Epithelial cell of esophagus (primary cell): ENCODE results near the gene LHX4.

ENCODE experiments used
- DNase-seq: peaks from one replicate; pipeline ENCODE4 v3.0.0; 2010; ENCODE audit warnings: low read depth
- H3K4me3 ChIP-seq: 2 replicates; pipeline ENCODE4 v1.5.1; 2011; ENCODE audit warnings: mild to moderate bottlenecking, low read length, control low read depth
- TF ChIP-seq, protein P1 (sequence below): IDR thresholded peaks from 2 replicates; pipeline ENCODE4 v1.5.1; 2011; ENCODE audit warnings: low read depth, mild to moderate bottlenecking, low read length, control low read depth, inconsistent platforms; ENCODE audit not compliant: insufficient read depth; ENCODE audit errors: missing control alignments

LHX4 gene

DNA sequence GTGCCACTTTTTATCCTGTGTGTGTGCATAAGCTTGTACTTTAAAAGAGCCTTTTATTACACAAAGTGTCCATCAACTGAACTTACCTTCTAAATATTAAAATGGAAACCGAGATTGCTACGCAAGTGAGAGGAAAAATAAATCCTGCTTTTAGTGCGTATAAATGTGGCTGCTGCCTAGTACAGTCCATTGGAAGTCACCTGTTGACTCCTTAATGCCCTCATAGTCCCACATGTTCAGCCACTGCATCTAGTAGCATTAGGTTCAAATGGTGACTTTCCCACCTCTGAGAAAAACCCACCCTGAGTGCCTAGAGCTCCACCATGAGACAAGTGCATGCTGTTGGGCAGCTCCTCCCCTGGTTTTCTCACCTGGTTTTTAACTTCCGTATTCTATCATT lies 53.0 kb downstream of the LHX4 start:
- H3K4me3 ChIP-seq: no peak overlapping the region
- TF ChIP-seq, protein P1, sequence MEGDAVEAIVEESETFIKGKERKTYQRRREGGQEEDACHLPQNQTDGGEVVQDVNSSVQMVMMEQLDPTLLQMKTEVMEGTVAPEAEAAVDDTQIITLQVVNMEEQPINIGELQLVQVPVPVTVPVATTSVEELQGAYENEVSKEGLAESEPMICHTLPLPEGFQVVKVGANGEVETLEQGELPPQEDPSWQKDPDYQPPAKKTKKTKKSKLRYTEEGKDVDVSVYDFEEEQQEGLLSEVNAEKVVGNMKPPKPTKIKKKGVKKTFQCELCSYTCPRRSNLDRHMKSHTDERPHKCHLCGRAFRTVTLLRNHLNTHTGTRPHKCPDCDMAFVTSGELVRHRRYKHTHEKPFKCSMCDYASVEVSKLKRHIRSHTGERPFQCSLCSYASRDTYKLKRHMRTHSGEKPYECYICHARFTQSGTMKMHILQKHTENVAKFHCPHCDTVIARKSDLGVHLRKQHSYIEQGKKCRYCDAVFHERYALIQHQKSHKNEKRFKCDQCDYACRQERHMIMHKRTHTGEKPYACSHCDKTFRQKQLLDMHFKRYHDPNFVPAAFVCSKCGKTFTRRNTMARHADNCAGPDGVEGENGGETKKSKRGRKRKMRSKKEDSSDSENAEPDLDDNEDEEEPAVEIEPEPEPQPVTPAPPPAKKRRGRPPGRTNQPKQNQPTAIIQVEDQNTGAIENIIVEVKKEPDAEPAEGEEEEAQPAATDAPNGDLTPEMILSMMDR: no peak

DNA sequence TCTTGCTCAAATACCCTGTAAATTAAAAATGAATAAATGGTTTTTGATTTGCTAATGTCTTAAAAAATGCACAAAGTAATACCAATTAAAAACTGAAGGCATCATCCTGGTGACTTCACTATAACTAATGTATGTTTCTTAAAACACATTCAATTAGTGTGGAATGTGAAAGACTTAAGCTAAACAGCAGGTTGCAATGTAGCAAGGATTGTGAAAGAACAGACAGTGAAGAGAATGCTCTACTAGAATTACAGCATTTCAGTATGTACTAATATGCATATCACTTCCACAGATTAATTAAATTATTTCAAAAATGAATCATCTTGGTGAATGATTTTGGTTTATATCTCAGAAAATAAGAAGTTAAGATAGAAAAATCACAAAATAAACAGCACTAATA lies 56.4 kb downstream of the LHX4 start:
- TF ChIP-seq, protein P1: no peak
- no peak overlapping the region for H3K4me3 ChIP-seq
- DNase-seq: no peak

More for the DNA sequence above, 53.0 kb downstream of the LHX4 start:
- no peak for DNase-seq

DNA sequence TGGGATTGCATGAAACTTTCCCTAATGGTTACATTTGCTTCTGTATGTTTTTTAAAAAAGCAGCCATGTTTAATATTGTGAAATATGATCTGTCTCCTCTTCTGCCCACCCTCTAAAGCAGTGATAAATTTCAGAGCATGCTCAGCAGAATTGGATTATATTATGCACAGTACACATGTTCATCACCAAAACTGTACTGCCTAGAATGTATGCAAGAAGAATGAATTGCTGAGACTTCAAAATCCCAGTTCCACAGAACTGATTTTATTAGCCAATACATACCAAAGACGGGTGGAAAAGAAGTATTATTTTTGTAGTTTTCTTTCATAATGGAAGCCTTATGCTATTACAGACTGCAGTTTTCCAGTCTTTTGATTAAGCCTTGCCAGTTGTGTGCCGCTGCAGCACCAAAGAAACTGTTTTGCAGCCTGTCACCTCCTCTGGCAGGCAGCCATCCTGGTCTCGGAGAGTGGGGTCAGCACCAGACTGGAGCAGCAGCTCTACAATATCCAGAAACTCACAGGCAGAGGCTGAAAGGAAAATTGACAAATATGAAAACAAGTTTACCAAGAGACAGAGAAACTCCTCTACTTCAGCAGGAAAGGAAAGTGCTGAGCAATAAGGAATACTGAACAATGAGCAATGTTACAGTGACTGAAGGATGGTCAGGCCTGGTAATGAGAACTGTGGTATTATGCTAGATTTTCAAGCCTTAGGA lies 58.1 kb downstream of the LHX4 start:
- no peak overlapping the region for H3K4me3 ChIP-seq
- TF ChIP-seq, protein P1: no peak
- no peak for DNase-seq

DNA sequence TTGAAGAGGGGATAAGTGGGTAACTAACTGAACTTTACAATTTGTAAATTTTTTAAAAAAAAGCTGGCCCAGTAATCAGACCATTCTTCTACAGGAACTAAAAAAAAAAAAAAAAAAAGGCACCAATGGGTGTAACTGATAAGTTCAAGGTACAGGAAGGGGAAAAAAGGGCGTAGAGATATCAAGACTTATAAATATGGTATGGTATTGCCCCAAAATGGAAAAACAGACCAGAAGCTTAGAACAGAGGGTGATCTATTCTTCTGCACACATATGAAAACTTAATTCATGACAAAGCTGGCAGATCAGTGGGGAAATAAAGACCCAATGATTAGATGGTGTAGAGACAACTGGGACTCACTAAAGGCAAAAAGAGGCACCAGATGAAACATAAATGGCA lies 58.9 kb downstream of the LHX4 start:
- no peak overlapping the region for H3K4me3 ChIP-seq
- TF ChIP-seq, protein P1: no peak
- no peak for DNase-seq

DNA sequence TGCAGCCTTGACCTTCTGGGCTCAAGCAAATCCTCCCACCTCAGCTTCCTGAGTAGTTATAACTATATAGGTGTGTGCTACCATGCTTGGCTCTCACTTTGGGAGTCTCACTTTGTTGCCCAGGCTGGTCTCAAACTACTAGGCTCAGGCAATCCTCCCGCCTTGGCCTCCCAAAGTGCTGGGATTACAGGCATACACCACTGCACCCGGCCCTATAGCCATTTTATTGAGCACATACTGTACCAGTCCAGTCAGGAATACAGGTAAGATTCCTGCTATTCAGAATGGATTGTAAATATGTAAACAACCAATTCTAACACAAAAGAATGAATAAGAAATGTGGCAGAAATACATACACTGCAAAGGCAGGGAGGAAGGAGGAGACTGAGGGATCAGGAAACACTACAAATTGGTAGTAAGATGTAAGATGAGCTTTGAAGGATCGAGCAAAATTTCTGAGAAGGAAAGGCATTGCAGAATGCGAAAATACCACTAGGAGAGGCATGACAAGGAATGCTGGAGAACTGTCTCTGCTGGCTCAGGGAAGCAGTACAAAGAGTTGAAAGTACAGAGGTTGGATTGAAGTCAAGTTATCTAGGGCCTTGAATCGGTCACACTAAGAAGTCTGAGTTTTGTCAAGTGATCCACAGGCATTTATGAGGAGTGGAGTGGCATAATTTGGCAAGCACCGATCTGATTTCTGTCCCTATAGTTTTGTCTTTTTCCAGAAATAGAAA lies 60.4 kb downstream of the LHX4 start:
- TF ChIP-seq, protein P1: no peak

DNA sequence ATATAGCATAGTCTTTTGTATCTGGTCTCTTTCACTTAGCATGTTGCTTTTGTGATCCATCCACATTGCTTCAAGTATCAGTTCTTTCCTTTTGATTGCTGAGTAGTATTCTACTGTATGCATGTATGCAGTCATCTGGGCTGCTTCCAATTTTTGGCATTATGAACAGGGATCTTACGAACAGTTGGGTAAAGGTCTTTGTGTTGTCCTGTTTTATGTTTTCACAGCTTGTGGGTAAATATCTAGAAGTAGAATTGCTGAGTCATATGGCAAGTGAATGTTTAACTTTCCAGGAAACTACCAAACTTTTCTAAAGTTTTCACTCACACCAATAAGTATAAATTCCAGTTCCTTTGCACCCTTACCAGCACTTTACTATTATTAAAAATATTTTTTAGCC lies 60.9 kb downstream of the LHX4 start:
- H3K4me3 ChIP-seq: no peak overlapping the region
- TF ChIP-seq, protein P1: no peak
- no peak for DNase-seq

More for the DNA sequence above, 60.4 kb downstream of the LHX4 start:
- DNase-seq: no peak
- no peak overlapping the region for H3K4me3 ChIP-seq
